Activated naive CD4-positive, alpha-beta T cell treated with anti-CD3 and anti-CD28 coated beads, Interleukin-2, amount 50 U/mL, for 16 hours (primary cell): ENCODE data around the gene CAMK1D.

Source experiments
- DNase-seq: peaks from one replicate; pipeline ENCODE4 v3.0.0-alpha.2; 2020

The CAMK1D gene

GRCh38 chr10:12774204-12774894 is 425.0 kb downstream of the CAMK1D start:
- no peak for DNase-seq

GRCh38 chr10:12777840-12778585 is 428.7 kb downstream of the CAMK1D start:
- DNase-seq = no peak

- DNase-seq = no peak
These were observed 431.6 kb downstream of the CAMK1D start for GRCh38 chr10:12780634-12781601.

GRCh38 chr10:12781976-12782375 is 432.6 kb downstream of the CAMK1D start:
- no peak for DNase-seq

GRCh38 chr10:12782537-12782936 is 433.2 kb downstream of the CAMK1D start:
- no peak for DNase-seq

- DNase-seq = no peak
These were observed 433.9 kb downstream of the CAMK1D start for GRCh38 chr10:12783293-12783692.

GRCh38 chr10:12784646-12785045 is 435.3 kb downstream of the CAMK1D start:
- no peak for DNase-seq

- no peak for DNase-seq
These were observed 436.1 kb downstream of the CAMK1D start for GRCh38 chr10:12785415-12785831.

GRCh38 chr10:12787297-12787696 is 437.9 kb downstream of the CAMK1D start:
- no peak for DNase-seq

- DNase-seq = no peak
These were observed 438.9 kb downstream of the CAMK1D start for GRCh38 chr10:12788277-12788676.

GRCh38 chr10:12790270-12790669 is 440.9 kb downstream of the CAMK1D start:
- no peak for DNase-seq

- no peak for DNase-seq
These were observed 442.4 kb downstream of the CAMK1D start for GRCh38 chr10:12791728-12792127.

GRCh38 chr10:12792889-12793556 is 443.7 kb downstream of the CAMK1D start:
- DNase-seq = no peak

- no peak for DNase-seq
These were observed 446.2 kb downstream of the CAMK1D start for GRCh38 chr10:12795315-12796110.

GRCh38 chr10:12796401-12797160 is 447.2 kb downstream of the CAMK1D start:
- DNase-seq = no peak

- DNase-seq = no peak
These were observed 448.3 kb downstream of the CAMK1D start for GRCh38 chr10:12797471-12798262.

GRCh38 chr10:12799144-12799543 is 449.8 kb downstream of the CAMK1D start:
- DNase-seq = no peak

GRCh38 chr10:12799714-12800113 is 450.4 kb downstream of the CAMK1D start:
- DNase-seq = no peak

- no peak for DNase-seq
These were observed 451.0 kb downstream of the CAMK1D start for GRCh38 chr10:12800302-12800701.
